NCI-H226 (cell line): ENCODE data around the gene PLPP3.
"Not testable (repeated sequence)": the region's sequence is repeated elsewhere in the genome, so short reads cannot be mapped to it uniquely, and the experiment has no call there.

Experiments used
- DNase-seq: peaks from one replicate; pipeline ENCODE4 v3.0.0-alpha.2; 2015

PLPP3 gene

GRCh38 chr1:56578963-56579875, at the start of gene PLPP3:
TSS of gene PLPP3 (minus strand) at chr1:56579563. CDS start at chr1:56579016, 547 bp downstream.
- peak; percentile 88 for DNase-seq

- no peak for DNase-seq
Observed at GRCh38 chr1:56627636-56628039, 48.3 kb upstream of the PLPP3 start.

GRCh38 chr1:56627019-56627635, 47.8 kb upstream of the PLPP3 start:
- DNase-seq, result no peak

GRCh38 chr1:56626546-56626945, 47.2 kb upstream of the PLPP3 start:
- DNase-seq, result no peak

- DNase-seq, result no peak
Observed at GRCh38 chr1:56625819-56626440, 46.6 kb upstream of the PLPP3 start.

- DNase-seq, result no peak
Observed at GRCh38 chr1:56617141-56617540, 37.8 kb upstream of the PLPP3 start.

- DNase-seq, result not testable (repeated sequence)
Observed at GRCh38 chr1:56610770-56611169, 31.4 kb upstream of the PLPP3 start.

- DNase-seq, result not testable (repeated sequence)
Observed at GRCh38 chr1:56610097-56610496, 30.7 kb upstream of the PLPP3 start.

GRCh38 chr1:56595397-56596191, 16.2 kb upstream of the PLPP3 start:
- not testable (repeated sequence) for DNase-seq

GRCh38 chr1:56591909-56592308, 12.5 kb upstream of the PLPP3 start:
- no peak for DNase-seq

- DNase-seq, result peak; percentile 19
Observed at GRCh38 chr1:56590520-56591011, 11.2 kb upstream of the PLPP3 start.

- no peak for DNase-seq
Observed at GRCh38 chr1:56589369-56589768, 10.0 kb upstream of the PLPP3 start.

- DNase-seq, result no peak
Observed at GRCh38 chr1:56586502-56586901, 7.1 kb upstream of the PLPP3 start.

- no peak for DNase-seq
Observed at GRCh38 chr1:56585985-56586384, 6.6 kb upstream of the PLPP3 start.

GRCh38 chr1:56584910-56585528, 5.7 kb upstream of the PLPP3 start:
- peak; percentile 7 for DNase-seq

- no peak for DNase-seq
Observed at GRCh38 chr1:56583957-56584468, 4.7 kb upstream of the PLPP3 start.

GRCh38 chr1:56580771-56581170, 1.4 kb upstream of the PLPP3 start:
- no peak for DNase-seq

GRCh38 chr1:56578138-56578962, 1.0 kb downstream of the PLPP3 start:
- DNase-seq, result peak; percentile 27

- DNase-seq, result no peak
Observed at GRCh38 chr1:56577406-56578137, 1.8 kb downstream of the PLPP3 start.

GRCh38 chr1:56576880-56577405, 2.4 kb downstream of the PLPP3 start:
- DNase-seq, result no peak
